ENCODE data around the gene KDM7A. TPM values are rescaled to one million over a fixed set of nuclear protein-coding genes. Genes with fewer than 3 reads are reported as not detected.

KDM7A gene
- total and polyA plus RNA-seq, 2 of the 4 experiments (the other 2 are of a cell fraction), result 1.5 to 2.3 TPM

DNA sequence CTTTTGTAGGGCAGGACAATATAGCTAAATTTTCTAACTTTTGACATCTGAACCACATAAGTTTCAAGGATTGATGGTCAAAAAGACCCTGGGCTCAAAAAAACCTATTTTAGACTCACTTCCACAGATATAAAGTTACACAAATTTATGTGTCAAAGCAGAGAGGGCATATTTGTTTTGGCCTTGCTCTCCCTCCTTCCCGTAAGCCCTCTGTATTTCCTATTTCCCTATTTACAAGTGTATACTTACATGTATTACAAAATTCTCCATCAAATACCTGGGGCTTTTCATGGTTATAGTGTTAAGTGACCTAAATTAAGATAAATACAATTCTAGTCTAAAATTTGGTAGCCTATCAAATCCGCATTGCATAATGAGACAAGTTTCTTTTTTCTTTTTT, 2.6 kb downstream of the KDM7A start:
- ChIA-PET CTCF (interaction anchor here (0.6 kb wide), 2 partner anchors 10 to 314 kb away, joined by 4 read pairs; no protein-coding TSS in a partner anchor), POLR2A (ENCODE audit: unreplicated experiment) (no interaction called here)
- no peak overlapping the region for H4K91ac ChIP-seq (ENCODE audit: insufficient read depth, low read depth, low read length)
- H3K9ac ChIP-seq (ENCODE audit: low read depth, low read length), result no peak overlapping the region
- no peak overlapping the region for H2BK120ac ChIP-seq (ENCODE audit: low read depth, low read length)
- H3K36me3 ChIP-seq (ENCODE audit: control insufficient read depth, insufficient read depth, low read length), result no peaks in the 10 kb centered on the region
- WGBS, 2 experiments (ENCODE audit: extremely low coverage in 2 of 2, insufficient read length in 1 of 2), result 100% methylated on average over 1 of the region's 2 CpGs; no CpG with 5 or more reads in 1 of the 2 experiments
- no peak overlapping the region for H3K56ac ChIP-seq (ENCODE audit: extremely low read depth, insufficient read depth, low read length)
- H2AK9ac ChIP-seq (replicated peaks; ENCODE audit: low read depth, low read length, poor library complexity), result no peak overlapping the region
- H2AFZ ChIP-seq (replicated peaks; ENCODE audit: low read length, poor library complexity), result no peak overlapping the region
- no peak overlapping the region for H3K27ac ChIP-seq (ENCODE audit: insufficient read depth, low read length)
- H3K23ac ChIP-seq (ENCODE audit: low read depth, low read length), result no peak overlapping the region
- intact Hi-C loops (cut with micrococcal nuclease), result loop anchor here (2.0 kb wide), 1 partner anchor 79 kb away; no protein-coding TSS in a partner anchor
- no peak overlapping the region; a peak in 1 of 4 replicates for H4K8ac ChIP-seq (ENCODE audit: low read depth in 2 of 2, low read length in 2 of 2)
- no peak overlapping the region for H2BK20ac ChIP-seq (ENCODE audit: low read depth, low read length)
- DNase-seq (no peak), ATAC-seq (ENCODE audit: low read depth) (no peak)
- no peak overlapping the region for H3K4me2 ChIP-seq (ENCODE audit: low read depth, low read length)
- H3K14ac ChIP-seq (replicated peaks; ENCODE audit: low read depth, low read length), result no peak overlapping the region
- dilution Hi-C loops (cut with HindIII; ENCODE audit: low sequenced_read_pairs, unreplicated experiment), result no loop called here
- no peak overlapping the region for H2BK15ac ChIP-seq (ENCODE audit: low read depth, low read length)
- H3K4me1 ChIP-seq (ENCODE audit: control insufficient read depth, insufficient read depth, low read length), result no peaks in the 10 kb centered on the region
- peaks cover 13 to 30% of the 10 kb centered on the region in 2 experiments for H3K79me1 ChIP-seq (ENCODE audit: low read depth in 1 of 2, low read length in 2 of 2)
- no peak overlapping the region for H2BK5ac ChIP-seq (ENCODE audit: low read depth, low read length, poor library complexity, severe bottlenecking)
- no TSS peak for BruUV-seq (replicated peaks)
- H4K5ac ChIP-seq (ENCODE audit: low read depth, low read length), result no peak overlapping the region
- in situ Hi-C loops (cut with MboI; ENCODE audit: low sequenced_read_pairs), result loop anchor here (10.0 kb wide), 1 partner anchor 151 kb away; no protein-coding TSS in a partner anchor
- no peaks in the 10 kb centered on the region for H3K27me3 ChIP-seq (ENCODE audit: control insufficient read depth, insufficient read depth, low read length)
- H3K9me1 ChIP-seq (ENCODE audit: insufficient read depth, low read length), result peaks cover 5% of the 10 kb centered on the region; the same call in 1 of the 2 replicates
- H2AK5ac ChIP-seq (ENCODE audit: low read depth, low read length), result no peak overlapping the region
- peaks cover 5% of the 10 kb centered on the region; the same call in 1 of the 2 replicates for H4K20me1 ChIP-seq (ENCODE audit: insufficient read depth, low read length)
- TF ChIP-seq SMC3 (IDR thresholded peaks at IDR 0.05; ENCODE audit: low read depth, low read length) (no peak), MAFK (IDR thresholded peaks at IDR 0.05; ENCODE audit: low read depth, low read length) (no peak), NFE2L2 (IDR thresholded peaks at IDR 0.05; ENCODE audit: low read depth, low read length) (no peak), RAD21 (IDR thresholded peaks at IDR 0.05; ENCODE audit: low read length) (no peak), RCOR1 (IDR thresholded peaks at IDR 0.05; ENCODE audit: insufficient replicate concordance, low read length) (no peak), POLR2A (IDR thresholded peaks at IDR 0.05; ENCODE audit: low read depth, low read length) (no peak), CHD1 (IDR thresholded peaks at IDR 0.05; ENCODE audit: low read depth, low read length) (no peak), MXI1 (IDR thresholded peaks at IDR 0.05; ENCODE audit: borderline replicate concordance, low read depth, low read length) (no peak), MAZ (IDR thresholded peaks at IDR 0.05; ENCODE audit: borderline replicate concordance, low read depth, low read length) (no peak), CEBPB (IDR thresholded peaks at IDR 0.05; ENCODE audit: low read depth, low read length) (no peak), FOS (IDR thresholded peaks at IDR 0.05; ENCODE audit: low read depth, low read length) (no peak), RFX5 (IDR thresholded peaks at IDR 0.05; ENCODE audit: low read depth, low read length) (no peak), BHLHE40 (IDR thresholded peaks at IDR 0.05; ENCODE audit: low read depth, low read length) (no peak)
- TF ChIP-seq, protein P1, sequence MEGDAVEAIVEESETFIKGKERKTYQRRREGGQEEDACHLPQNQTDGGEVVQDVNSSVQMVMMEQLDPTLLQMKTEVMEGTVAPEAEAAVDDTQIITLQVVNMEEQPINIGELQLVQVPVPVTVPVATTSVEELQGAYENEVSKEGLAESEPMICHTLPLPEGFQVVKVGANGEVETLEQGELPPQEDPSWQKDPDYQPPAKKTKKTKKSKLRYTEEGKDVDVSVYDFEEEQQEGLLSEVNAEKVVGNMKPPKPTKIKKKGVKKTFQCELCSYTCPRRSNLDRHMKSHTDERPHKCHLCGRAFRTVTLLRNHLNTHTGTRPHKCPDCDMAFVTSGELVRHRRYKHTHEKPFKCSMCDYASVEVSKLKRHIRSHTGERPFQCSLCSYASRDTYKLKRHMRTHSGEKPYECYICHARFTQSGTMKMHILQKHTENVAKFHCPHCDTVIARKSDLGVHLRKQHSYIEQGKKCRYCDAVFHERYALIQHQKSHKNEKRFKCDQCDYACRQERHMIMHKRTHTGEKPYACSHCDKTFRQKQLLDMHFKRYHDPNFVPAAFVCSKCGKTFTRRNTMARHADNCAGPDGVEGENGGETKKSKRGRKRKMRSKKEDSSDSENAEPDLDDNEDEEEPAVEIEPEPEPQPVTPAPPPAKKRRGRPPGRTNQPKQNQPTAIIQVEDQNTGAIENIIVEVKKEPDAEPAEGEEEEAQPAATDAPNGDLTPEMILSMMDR (conservative IDR thresholded peaks at IDR 0.05; ENCODE audit: low read depth, low read length), result no peak
- TF ChIP-seq, protein P2, sequence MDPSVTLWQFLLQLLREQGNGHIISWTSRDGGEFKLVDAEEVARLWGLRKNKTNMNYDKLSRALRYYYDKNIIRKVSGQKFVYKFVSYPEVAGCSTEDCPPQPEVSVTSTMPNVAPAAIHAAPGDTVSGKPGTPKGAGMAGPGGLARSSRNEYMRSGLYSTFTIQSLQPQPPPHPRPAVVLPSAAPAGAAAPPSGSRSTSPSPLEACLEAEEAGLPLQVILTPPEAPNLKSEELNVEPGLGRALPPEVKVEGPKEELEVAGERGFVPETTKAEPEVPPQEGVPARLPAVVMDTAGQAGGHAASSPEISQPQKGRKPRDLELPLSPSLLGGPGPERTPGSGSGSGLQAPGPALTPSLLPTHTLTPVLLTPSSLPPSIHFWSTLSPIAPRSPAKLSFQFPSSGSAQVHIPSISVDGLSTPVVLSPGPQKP (IDR thresholded peaks at IDR 0.05; ENCODE audit: borderline replicate concordance, low read depth, low read length), result no peak
- TF ChIP-seq, protein P3, sequence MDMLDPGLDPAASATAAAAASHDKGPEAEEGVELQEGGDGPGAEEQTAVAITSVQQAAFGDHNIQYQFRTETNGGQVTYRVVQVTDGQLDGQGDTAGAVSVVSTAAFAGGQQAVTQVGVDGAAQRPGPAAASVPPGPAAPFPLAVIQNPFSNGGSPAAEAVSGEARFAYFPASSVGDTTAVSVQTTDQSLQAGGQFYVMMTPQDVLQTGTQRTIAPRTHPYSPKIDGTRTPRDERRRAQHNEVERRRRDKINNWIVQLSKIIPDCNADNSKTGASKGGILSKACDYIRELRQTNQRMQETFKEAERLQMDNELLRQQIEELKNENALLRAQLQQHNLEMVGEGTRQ (IDR thresholded peaks at IDR 0.05; ENCODE audit: low read depth, low read length), result no peak
- no peaks in the 10 kb centered on the region for H3K9me3 ChIP-seq (ENCODE audit: control insufficient read depth, insufficient read depth, low read length)
- H3K18ac ChIP-seq (ENCODE audit: low read depth, low read length), result no peak overlapping the region
- H3K4ac ChIP-seq (ENCODE audit: low read depth, low read length), result no peak overlapping the region
- H3K4me3 ChIP-seq (ENCODE audit: insufficient read depth, low read depth, low read length), result no peak overlapping the region
